ENCODE measurements around the gene TAMALIN. TPM values are rescaled to one million over a fixed set of nuclear protein-coding genes. Genes with fewer than 3 reads are reported as not detected.

TAMALIN gene
- total and polyA plus RNA-seq, 7 experiments from 2014 or later: 1.1 to 501 (median 30.1) TPM

GRCh38 chr12:52057638-52058576, 51.2 kb downstream of the TAMALIN start:
- Mint-ChIP-seq H3K9me3 (no peaks in the 10 kb centered on the region), H3K4me1 (peaks cover 0 to 7% (median 3%) of the 10 kb centered on the region in 7 donors), H3K27ac (peak overlapping the region in 2 of 9 donors; percentile 49 to 52), H3K36me3 (no peaks in the 10 kb centered on the region), H3K4me3 (no peak overlapping the region), H3K27me3 (no peaks in the 10 kb centered on the region)
- Histone ChIP-seq H3K27ac (ENCODE audit: low read depth, low read length) (no peak overlapping the region), H3K36me3 (ENCODE audit: control insufficient read depth in 2 of 3, insufficient read depth in 3 of 3, low read length in 3 of 3) (peaks cover 0 to 31% (median 0%) of the 10 kb centered on the region in 3 experiments), H3K9me3 (ENCODE audit: control insufficient read depth in 2 of 3, low read length in 3 of 3) (no peaks in the 10 kb centered on the region), H3K4me3 (ENCODE audit: low read length) (no peak overlapping the region), H3K4me1 (ENCODE audit: control insufficient read depth in 2 of 2, insufficient read depth in 2 of 2, low read length in 2 of 2) (peaks cover 0 to 2% of the 10 kb centered on the region in 2 donors), H3K27me3 (ENCODE audit: control insufficient read depth in 2 of 2, insufficient read depth in 2 of 2, low read length in 2 of 2) (no peaks in the 10 kb centered on the region)
- intact Hi-C loops (cut with micrococcal nuclease): loop anchor here in 1 of 2 donors (10.0 kb wide), 2 partner anchors 663 to 1973 kb away; partner anchors contain the start of genes GALNT6 and SMARCD1
- ATAC-seq (no peak), DNase-seq (no peak)
- ChIA-PET CTCF (no interaction called here), POLR2A (no interaction called here)

GRCh38 chr12:52058631-52059361, 52.0 kb downstream of the TAMALIN start:
- DNase-seq (no peak), ATAC-seq (no peak)
- intact Hi-C loops (cut with micrococcal nuclease): loop anchor here in 1 of 2 donors (10.0 kb wide), 2 partner anchors 664 to 1974 kb away; partner anchors contain the start of genes GALNT6 and SMARCD1
- no peaks in the 10 kb centered on the region for H3K27me3 Mint-ChIP-seq
- no peaks in the 10 kb centered on the region for H3K36me3 Mint-ChIP-seq
- no peaks in the 10 kb centered on the region for H3K9me3 Mint-ChIP-seq
- CTCF ChIA-PET: no interaction called here
- Histone ChIP-seq H3K4me1 (ENCODE audit: control insufficient read depth in 2 of 2, insufficient read depth in 2 of 2, low read length in 2 of 2) (no peaks in the 10 kb centered on the region), H3K4me3 (ENCODE audit: low read length) (no peak overlapping the region), H3K27ac (ENCODE audit: low read depth, low read length) (no peak overlapping the region), H3K36me3 (ENCODE audit: control insufficient read depth in 2 of 3, insufficient read depth in 3 of 3, low read length in 3 of 3) (peaks cover 0 to 31% (median 0%) of the 10 kb centered on the region in 3 experiments), H3K9me3 (ENCODE audit: control insufficient read depth in 2 of 3, low read length in 3 of 3) (no peaks in the 10 kb centered on the region), H3K27me3 (ENCODE audit: control insufficient read depth in 2 of 2, insufficient read depth in 2 of 2, low read length in 2 of 2) (no peaks in the 10 kb centered on the region)
- H3K27ac Mint-ChIP-seq: peak overlapping the region in 2 of 9 donors; percentile 43 to 65
- H3K4me3 Mint-ChIP-seq: no peak overlapping the region
- H3K4me1 Mint-ChIP-seq: peaks cover 0 to 2% (median 0%) of the 10 kb centered on the region in 7 donors
- POLR2A ChIA-PET: no interaction called here

- Histone ChIP-seq H3K9me3 (ENCODE audit: control insufficient read depth in 2 of 3, low read length in 3 of 3) (no peaks in the 10 kb centered on the region), H3K27me3 (ENCODE audit: control insufficient read depth in 2 of 2, insufficient read depth in 2 of 2, low read length in 2 of 2) (no peaks in the 10 kb centered on the region), H3K27ac (ENCODE audit: low read depth, low read length) (no peak overlapping the region), H3K4me3 (ENCODE audit: low read length) (no peak overlapping the region), H3K4me1 (ENCODE audit: control insufficient read depth in 2 of 2, insufficient read depth in 2 of 2, low read length in 2 of 2) (no peaks in the 10 kb centered on the region), H3K36me3 (ENCODE audit: control insufficient read depth in 2 of 3, insufficient read depth in 3 of 3, low read length in 3 of 3) (peaks cover 0 to 27% (median 0%) of the 10 kb centered on the region in 3 experiments)
- Mint-ChIP-seq H3K4me1 (no peaks in the 10 kb centered on the region), H3K27me3 (no peaks in the 10 kb centered on the region), H3K4me3 (no peak overlapping the region), H3K27ac (peak overlapping the region in 2 of 9 donors; percentile 23 to 59), H3K9me3 (no peaks in the 10 kb centered on the region), H3K36me3 (no peaks in the 10 kb centered on the region)
- POLR2A ChIA-PET: no interaction called here
- intact Hi-C loops (cut with micrococcal nuclease): loop anchor here in 1 of 2 donors (10.0 kb wide), 2 partner anchors 665 to 1975 kb away; partner anchors contain the start of genes GALNT6 and SMARCD1
- ATAC-seq: peak; percentile 19
- CTCF ChIA-PET: interaction anchor here (0.8 to 1.3 kb wide), 2 partner anchors 10 to 34 kb away, joined by 3 to 4 read pairs; partner anchors contain the start of gene ATG101
- no peak for DNase-seq
These were observed 53.1 kb downstream of the TAMALIN start for GRCh38 chr12:52059582-52060497.

GRCh38 chr12:52060498-52061177, 53.9 kb downstream of the TAMALIN start:
- CTCF ChIA-PET: interaction anchor here (1.3 to 2.6 kb wide), 2 partner anchors 9 to 34 kb away, joined by 3 to 19 read pairs; partner anchors contain the start of gene ATG101
- POLR2A ChIA-PET: interaction anchor here (1.1 kb wide), 1 partner anchor 31 kb away, joined by 3 read pairs; no protein-coding TSS in a partner anchor

GRCh38 chr12:52061470-52062166, 54.9 kb downstream of the TAMALIN start:
- DNase-seq (no peak), ATAC-seq (no peak)
- intact Hi-C loops (cut with micrococcal nuclease): no loop called here
- CTCF ChIA-PET: interaction anchor here (2.6 kb wide), 1 partner anchor 35 kb away, joined by 19 read pairs; no protein-coding TSS in a partner anchor
- H3K27me3 ChIP-seq (ENCODE audit: control insufficient read depth in 2 of 2, insufficient read depth in 2 of 2, low read length in 2 of 2): no peaks in the 10 kb centered on the region
- H3K36me3 Mint-ChIP-seq: no peaks in the 10 kb centered on the region
- H3K27me3 Mint-ChIP-seq: peaks cover 0 to 5% (median 0%) of the 10 kb centered on the region in 5 donors
- no peak overlapping the region for H3K4me3 Mint-ChIP-seq
- H3K9me3 Mint-ChIP-seq: no peaks in the 10 kb centered on the region
- POLR2A ChIA-PET: interaction anchor here (1.0 to 1.4 kb wide), 3 partner anchors 29 to 36 kb away, joined by 3 read pairs; no protein-coding TSS in a partner anchor
- H3K4me1 Mint-ChIP-seq: peaks cover 0 to 3% (median 0%) of the 10 kb centered on the region in 7 donors
- no peak overlapping the region for H3K4me3 ChIP-seq (ENCODE audit: low read length)
- no peaks in the 10 kb centered on the region for H3K9me3 ChIP-seq (ENCODE audit: control insufficient read depth in 2 of 3, low read length in 3 of 3)
- peaks cover 0 to 16% (median 0%) of the 10 kb centered on the region in 3 experiments for H3K36me3 ChIP-seq (ENCODE audit: control insufficient read depth in 2 of 3, insufficient read depth in 3 of 3, low read length in 3 of 3)
- H3K27ac Mint-ChIP-seq: no peak overlapping the region
- H3K27ac ChIP-seq (ENCODE audit: low read depth, low read length): no peak overlapping the region
- no peaks in the 10 kb centered on the region for H3K4me1 ChIP-seq (ENCODE audit: control insufficient read depth in 2 of 2, insufficient read depth in 2 of 2, low read length in 2 of 2)

More at GRCh38 chr12:52060498-52061177, 53.9 kb downstream of the TAMALIN start:
- DNase-seq (no peak), ATAC-seq (peak; percentile 13)
- Histone ChIP-seq H3K4me3 (ENCODE audit: low read length) (no peak overlapping the region), H3K27me3 (ENCODE audit: control insufficient read depth in 2 of 2, insufficient read depth in 2 of 2, low read length in 2 of 2) (no peaks in the 10 kb centered on the region), H3K4me1 (ENCODE audit: control insufficient read depth in 2 of 2, insufficient read depth in 2 of 2, low read length in 2 of 2) (no peaks in the 10 kb centered on the region), H3K36me3 (ENCODE audit: control insufficient read depth in 2 of 3, insufficient read depth in 3 of 3, low read length in 3 of 3) (peaks cover 0 to 23% (median 0%) of the 10 kb centered on the region in 3 experiments), H3K27ac (ENCODE audit: low read depth, low read length) (no peak overlapping the region), H3K9me3 (ENCODE audit: control insufficient read depth in 2 of 3, low read length in 3 of 3) (no peaks in the 10 kb centered on the region)
- H3K36me3 Mint-ChIP-seq: no peaks in the 10 kb centered on the region
- intact Hi-C loops (cut with micrococcal nuclease): no loop called here
- peaks cover 0 to 5% (median 0%) of the 10 kb centered on the region in 5 donors for H3K27me3 Mint-ChIP-seq
- no peaks in the 10 kb centered on the region for H3K4me1 Mint-ChIP-seq
- no peak overlapping the region for H3K4me3 Mint-ChIP-seq
- H3K27ac Mint-ChIP-seq: peak overlapping the region in 1 of 9 donors; percentile 59
- H3K9me3 Mint-ChIP-seq: no peaks in the 10 kb centered on the region

Measured in naive thymus-derived CD4-positive, alpha-beta T cell (primary cell).